HepG2 (cell line): ENCODE data around the gene DEPDC1B. TPM values are rescaled to one million over a fixed set of nuclear protein-coding genes. Genes with fewer than 3 reads are reported as not detected.

Source experiments
- ATF2 ChIP-seq: sonication (generic); formaldehyde crosslinking; IDR thresholded peaks from 2 replicates; pipeline ENCODE4 v1.4.0; 2020; ENCODE audit warnings: missing genetic modification reagents
- BRCA1 ChIP-seq: sonication (generic); formaldehyde crosslinking; IDR thresholded peaks from 2 replicates; pipeline ENCODE4 v1.4.0; 2020; ENCODE audit warnings: missing genetic modification reagents
- CEBPG ChIP-seq: IDR thresholded peaks from 2 replicates; pipeline ENCODE4 v1.6.1; 2016
- DPF2 ChIP-seq: sonication (generic); formaldehyde crosslinking; IDR thresholded peaks from 2 replicates; pipeline ENCODE4 v1.4.0; 2020; ENCODE audit warnings: mild to moderate bottlenecking, low read depth, missing genetic modification reagents, borderline replicate concordance
- FOXP1 ChIP-seq, 2 experiments: fragments of 450-650 bp in 1 of 2; IDR thresholded peaks; 2 replicates each; pipeline ENCODE4 v1.6.1; 2017 to 2018; ENCODE audit warnings: antibody characterized with exemption in 1 of 2
- HES4 ChIP-seq: sonication (generic); formaldehyde crosslinking; IDR thresholded peaks from 2 replicates; pipeline ENCODE4 v1.9.0; 2021; ENCODE audit warnings: mild to moderate bottlenecking, missing genetic modification reagents, borderline replicate concordance
- ISX ChIP-seq: sonication (generic); formaldehyde crosslinking; conservative IDR thresholded peaks from 2 replicates; pipeline ENCODE4 v1.5.0; 2020; ENCODE audit warnings: missing genetic modification reagents
- KAT8 ChIP-seq: IDR thresholded peaks from 2 replicates; pipeline ENCODE4 v1.6.1; 2016; ENCODE audit warnings: missing genetic modification reagents, missing compliant biosample characterization
- KDM5B ChIP-seq: sonication (generic); formaldehyde crosslinking; IDR thresholded peaks from 2 replicates; pipeline ENCODE4 v1.4.0; 2020; ENCODE audit warnings: missing genetic modification reagents, mild to moderate bottlenecking, borderline replicate concordance
- KDM6A ChIP-seq: IDR thresholded peaks from 2 replicates; pipeline ENCODE4 v1.6.1; 2016; ENCODE audit warnings: low read depth
- KLF15 ChIP-seq: sonication (generic); formaldehyde crosslinking; IDR thresholded peaks from 2 replicates; pipeline ENCODE4 v1.8.1; 2023; ENCODE audit warnings: borderline replicate concordance, mild to moderate bottlenecking, inconsistent platforms, missing genetic modification reagents, mixed read lengths
- NPAS2 ChIP-seq: sonication (generic); formaldehyde crosslinking; IDR thresholded peaks from 2 replicates; pipeline ENCODE4 v1.8.0; 2022; ENCODE audit warnings: mild to moderate bottlenecking, missing genetic modification reagents, borderline replicate concordance
- PPARG ChIP-seq: conservative IDR thresholded peaks from 2 replicates; pipeline ENCODE4 v1.6.1; 2016; ENCODE audit warnings: missing biosample characterization, missing genetic modification reagents
- RBM39 ChIP-seq: fragments of 200-400 bp; formaldehyde crosslinking; IDR thresholded peaks from one replicate; pipeline ENCODE4 v1.6.1; 2018; ENCODE audit warnings: antibody characterized with exemption, mild to moderate bottlenecking, low read depth, low read length; ENCODE audit not compliant: poor library complexity, severe bottlenecking
- RFXANK ChIP-seq: IDR thresholded peaks from 2 replicates; pipeline ENCODE4 v1.6.1; 2016
- TFDP1 ChIP-seq: IDR thresholded peaks from 2 replicates; pipeline ENCODE4 v1.6.1; 2016; ENCODE audit warnings: missing compliant biosample characterization, missing genetic modification reagents, borderline replicate concordance
- ZFP82 ChIP-seq: sonication (generic); formaldehyde crosslinking; IDR thresholded peaks from 2 replicates; pipeline ENCODE4 v1.5.1; 2020; ENCODE audit warnings: mild to moderate bottlenecking, missing genetic modification reagents, borderline replicate concordance
- ZNF24 ChIP-seq: fragments of 450-650 bp; IDR thresholded peaks from 2 replicates; pipeline ENCODE4 v1.6.1; 2017; ENCODE audit warnings: antibody characterized with exemption, mild to moderate bottlenecking
- ZNF260 ChIP-seq: sonication (generic); formaldehyde crosslinking; IDR thresholded peaks from 2 replicates; pipeline ENCODE4 v1.4.0; 2020; ENCODE audit warnings: missing genetic modification reagents, low read depth, mild to moderate bottlenecking, borderline replicate concordance
- ZNF546 ChIP-seq: sonication (generic); formaldehyde crosslinking; conservative IDR thresholded peaks from 2 replicates; pipeline ENCODE4 v1.8.1; 2023; ENCODE audit warnings: mild to moderate bottlenecking, missing genetic modification reagents
- ZNF768 ChIP-seq: sonication (generic); formaldehyde crosslinking; IDR thresholded peaks from 2 replicates; pipeline ENCODE4 v1.4.0; 2020; ENCODE audit warnings: missing genetic modification reagents
- ZNF770 ChIP-seq: sonication (generic); formaldehyde crosslinking; IDR thresholded peaks from 2 replicates; pipeline ENCODE4 v1.5.0; 2020; ENCODE audit warnings: mild to moderate bottlenecking, missing genetic modification reagents
- ZNF784 ChIP-seq: sonication (generic); formaldehyde crosslinking; IDR thresholded peaks from 2 replicates; pipeline ENCODE4 v1.5.1; 2020; ENCODE audit warnings: missing genetic modification reagents, mild to moderate bottlenecking, borderline replicate concordance
- ZNF816 ChIP-seq: sonication (generic); formaldehyde crosslinking; IDR thresholded peaks from 2 replicates; pipeline ENCODE4 v1.8.0; 2022; ENCODE audit warnings: missing genetic modification reagents, mild to moderate bottlenecking, borderline replicate concordance
- ZNF839 ChIP-seq: sonication (generic); formaldehyde crosslinking; IDR thresholded peaks from 2 replicates; pipeline ENCODE4 v1.4.0; 2020; ENCODE audit warnings: missing genetic modification reagents, mild to moderate bottlenecking, borderline replicate concordance
- polyA plus RNA-seq, 8 experiments: library from polyadenylated mRNA; depleted of rRNA in 3 of 8; stranded (reverse) in 7 of 8; unstranded in 1 of 8; fragments of >200 nt; fragmentation: Illumina TruSeq in 4 of 8; extraction: Trizol in 4 of 8; gene quantifications; 2 replicates each; pipeline versions ENCODE4 v1.2.1 to v1.2.3, GENCODE V29; 2011 to 2016; ENCODE audit warnings: low read depth in 4 of 8, missing spikeins in 1 of 8, mixed read lengths in 1 of 8; ENCODE audit not compliant: insufficient read depth in 1 of 8
- total RNA-seq, 5 experiments: library from RNA; depleted of rRNA; stranded (reverse); fragments of >200 nt; fragmentation: Illumina TruSeq; extraction: Trizol; gene quantifications; 2 replicates each; pipeline ENCODE4 v1.2.3, GENCODE V29; 2016; ENCODE audit warnings: low read depth in 1 of 5

Gene DEPDC1B
- total and polyA plus RNA-seq, 2 of the 13 experiments (the other 11 are each of a cell fraction or from before 2014, with no cell fraction given), result 29.5 to 51.3 TPM

- TF ChIP-seq FOXP1 (IDR thresholded peaks at IDR 0.05) (no peak), FOXP1 (CRISPR knock-in tag; IDR thresholded peaks at IDR 0.05) (no peak), ZNF839 (CRISPR knock-in tag) (no peak), KDM5B (CRISPR knock-in tag) (peak; percentile 88; the same call in 1 of the 2 replicates), ZNF784 (CRISPR knock-in tag) (peak; percentile 85), TFDP1 (CRISPR knock-in tag) (peak; percentile 97), ZNF546 (CRISPR knock-in tag) (no peak), NPAS2 (CRISPR knock-in tag) (no peak), PPARG (CRISPR knock-in tag) (peak; percentile 44; the same call in 1 of the 2 replicates), ISX (no peak), BRCA1 (CRISPR knock-in tag) (peak; percentile 53; the same call in 1 of the 2 replicates), DPF2 (no peak), RBM39 (peak; percentile 73), HES4 (CRISPR knock-in tag) (no peak), CEBPG (CRISPR knock-in tag) (no peak), KDM6A (CRISPR knock-in tag) (no peak), ZFP82 (CRISPR knock-in tag) (no peak), ZNF260 (CRISPR knock-in tag) (no peak), ZNF816 (CRISPR knock-in tag) (peak; percentile 83), RFXANK (CRISPR knock-in tag) (no peak), ZNF24 (no peak), ZNF768 (CRISPR knock-in tag) (peak; percentile 61; the same call in 1 of the 2 replicates), KLF15 (peak; percentile 90; the same call in 1 of the 2 replicates), ATF2 (CRISPR knock-in tag) (0 out of 2 replicates have a peak, but pooled peaks have one; percentile 3), ZNF770 (CRISPR knock-in tag) (no peak; the same call in 1 of the 2 replicates), KAT8 (CRISPR knock-in tag) (peak; percentile 84)
Measured at GRCh38 chr5:60699609-60700415, at the start of gene DEPDC1B (continued).
